Naive B cell (primary cell): ENCODE results near the gene DUOX1. TPM values are rescaled to one million over a fixed set of nuclear protein-coding genes. Genes with fewer than 3 reads are reported as not detected.

Experiments
- ATAC-seq, 2 donors: fragments of 150-1000 bp; cut with Tn5 transposase; 2 replicates each; pipeline ENCODE4 v1.10.0; 2021; ENCODE audit warnings: low read depth in 2 of 2, mild to moderate bottlenecking in 2 of 2, moderate library complexity in 2 of 2
- DNase-seq: peaks from one replicate; pipeline ENCODE4 v3.0.0; 2022
- H3K27ac Mint-ChIP-seq, 6 donors: one replicate each; pipeline ENCODE4 v1.8.0; 2020 to 2022; ENCODE audit warnings: mild to moderate bottlenecking in 6 of 6, mixed read lengths in 6 of 6, moderate library complexity in 5 of 6, inconsistent platforms in 2 of 6
- H3K27me3 Mint-ChIP-seq, 3 donors: one replicate each; pipeline ENCODE4 v1.8.0; 2021 to 2022; ENCODE audit warnings: mixed read lengths in 3 of 3, mild to moderate bottlenecking in 1 of 3
- H3K36me3 Mint-ChIP-seq, 2 donors: one replicate each; pipeline ENCODE4 v1.8.0; 2020 to 2022; ENCODE audit warnings: mixed read lengths in 2 of 2, inconsistent platforms in 1 of 2, mild to moderate bottlenecking in 1 of 2
- H3K4me1 Mint-ChIP-seq, 3 donors: one replicate each; pipeline ENCODE4 v1.8.0; 2020 to 2022; ENCODE audit warnings: mixed read lengths in 3 of 3, inconsistent platforms in 1 of 3, mild to moderate bottlenecking in 1 of 3, moderate library complexity in 1 of 3
- H3K4me3 Mint-ChIP-seq, 8 donors: one replicate each; pipeline ENCODE4 v1.8.0; 2020 to 2022; ENCODE audit warnings: mild to moderate bottlenecking in 8 of 8, mixed read lengths in 8 of 8, moderate library complexity in 8 of 8, inconsistent platforms in 2 of 8
- H3K9me3 Mint-ChIP-seq, 7 donors: one replicate each; pipeline ENCODE4 v1.8.0; 2020 to 2022; ENCODE audit warnings: mixed read lengths in 7 of 7, mild to moderate bottlenecking in 5 of 7, inconsistent platforms in 2 of 7, moderate library complexity in 1 of 7
- polyA plus RNA-seq, 6 donors: library from polyadenylated mRNA; unstranded; fragments of 300-500 nt; fragmentation: Illumina TruSeq; gene quantifications; one replicate each; pipeline ENCODE4 v1.2.3, GENCODE V29; 2021; ENCODE audit warnings: low read depth in 6 of 6

DUOX1 gene
- polyA plus RNA-seq, 6 donors from 2014 or later = 0.29 to 4.2 (median 1.3) TPM

DNA sequence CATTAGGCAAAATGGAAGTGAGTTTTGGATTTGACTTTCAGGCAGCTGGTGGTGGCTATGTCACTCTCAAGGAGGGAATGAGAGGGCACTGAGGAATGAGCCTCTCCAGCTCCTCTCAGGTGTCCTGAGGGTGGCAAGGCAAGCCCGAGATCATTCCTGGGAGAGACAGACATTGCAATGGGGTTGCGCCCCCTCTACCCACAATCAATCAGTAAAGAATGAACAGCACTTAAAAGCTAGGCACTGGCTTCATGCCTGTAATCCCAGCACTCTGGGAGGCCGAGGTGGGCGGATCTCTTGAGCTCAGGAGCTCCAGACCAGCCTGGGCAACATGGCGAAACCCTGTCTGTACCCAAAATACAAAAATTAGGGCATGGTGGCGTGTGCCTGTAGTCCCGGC, 72.1 kb downstream of the DUOX1 start:
- Mint-ChIP-seq H3K27ac (no peak overlapping the region), H3K4me1 (peaks cover 0 to 22% (median 4%) of the 10 kb centered on the region in 3 donors), H3K9me3 (peaks cover 0 to 4% (median 0%) of the 10 kb centered on the region in 7 donors), H3K4me3 (no peak overlapping the region), H3K27me3 (peaks cover 7 to 19% (median 15%) of the 10 kb centered on the region in 3 donors), H3K36me3 (peaks cover 0 to 12% of the 10 kb centered on the region in 2 donors)
- DNase-seq (no peak), ATAC-seq (no peak)

DNA sequence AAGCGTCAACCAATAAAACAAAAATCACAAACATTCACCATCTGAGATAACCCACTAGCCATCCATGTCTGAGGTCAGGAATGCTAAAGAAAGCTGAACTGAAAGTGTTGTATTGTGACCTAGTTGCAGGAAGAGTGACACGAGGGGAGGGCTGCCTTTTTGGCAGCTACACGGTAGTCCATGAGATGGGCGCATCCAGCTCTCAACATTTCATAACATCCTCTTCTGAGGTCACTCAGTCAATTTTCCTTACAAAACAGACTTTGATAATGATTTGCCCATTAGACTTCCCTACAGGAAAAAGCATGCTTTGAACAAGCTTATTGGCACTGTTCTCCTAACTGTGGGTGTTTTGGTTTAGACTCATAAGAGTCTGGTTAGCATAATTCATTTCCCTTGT, 73.4 kb downstream of the DUOX1 start:
- H3K36me3 Mint-ChIP-seq = peaks cover 0 to 12% of the 10 kb centered on the region in 2 donors
- H3K27ac Mint-ChIP-seq = peak overlapping the region in 2 of 6 donors; percentile 57 to 79
- H3K4me1 Mint-ChIP-seq = peaks cover 0 to 14% (median 0%) of the 10 kb centered on the region in 3 donors
- ATAC-seq = no peak
- no peak for DNase-seq
- peaks cover 0 to 4% (median 0%) of the 10 kb centered on the region in 7 donors for H3K9me3 Mint-ChIP-seq
- peak overlapping the region in 1 of 8 donors; percentile 42 for H3K4me3 Mint-ChIP-seq
- H3K27me3 Mint-ChIP-seq = peaks cover 19 to 28% (median 26%) of the 10 kb centered on the region in 3 donors

DNA sequence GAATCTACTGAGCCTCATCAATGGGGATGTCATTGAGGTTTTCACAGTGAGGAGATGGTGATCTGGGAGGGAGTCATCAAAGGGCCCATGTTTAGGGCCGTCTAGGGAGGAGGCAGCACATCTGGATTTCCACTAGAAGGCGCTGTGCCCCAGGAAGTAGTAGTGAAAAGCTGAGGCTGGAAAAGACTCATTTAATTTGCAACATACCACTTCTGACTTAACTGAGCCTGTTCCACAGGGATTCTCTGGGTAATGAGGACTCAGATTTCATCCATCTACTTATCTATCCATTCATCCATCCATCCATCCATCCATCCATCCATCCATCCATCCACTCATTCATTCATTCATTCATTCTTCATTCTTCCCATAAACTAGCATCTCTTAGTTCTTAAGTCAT, 75.4 kb downstream of the DUOX1 start:
- Mint-ChIP-seq H3K27ac (peak overlapping the region in 1 of 6 donors; percentile 80), H3K36me3 (no peaks in the 10 kb centered on the region), H3K27me3 (peaks cover 20 to 32% (median 25%) of the 10 kb centered on the region in 3 donors), H3K4me1 (peaks cover 0 to 3% (median 0%) of the 10 kb centered on the region in 3 donors), H3K4me3 (peak overlapping the region in 1 of 8 donors; percentile 69), H3K9me3 (peaks cover 0 to 1% (median 0%) of the 10 kb centered on the region in 7 donors)
- peak; percentile 25 for DNase-seq
- no peak for ATAC-seq

DNA sequence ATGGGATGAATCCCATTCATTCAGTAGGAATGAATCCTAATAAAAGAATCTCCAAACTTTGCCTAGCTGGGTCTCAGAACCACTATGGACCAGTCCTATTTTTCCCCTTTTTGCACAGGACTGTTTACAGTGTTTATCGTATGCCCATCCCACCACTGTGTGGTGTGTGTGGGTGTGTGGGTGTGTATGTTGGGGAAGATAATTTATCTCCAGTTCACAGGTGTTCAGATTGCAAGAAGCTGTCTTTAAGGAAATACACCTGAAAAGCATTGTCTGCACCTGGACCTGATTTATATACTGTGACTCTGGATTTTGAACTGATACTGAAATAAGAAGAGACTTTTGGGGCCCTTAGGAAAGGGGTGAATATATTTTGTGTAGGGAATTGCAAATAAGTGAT, 82.7 kb downstream of the DUOX1 start:
- Mint-ChIP-seq H3K4me1 (no peaks in the 10 kb centered on the region), H3K36me3 (no peaks in the 10 kb centered on the region), H3K27me3 (peaks cover 11 to 25% (median 14%) of the 10 kb centered on the region in 3 donors), H3K9me3 (peaks cover 0 to 4% (median 0%) of the 10 kb centered on the region in 7 donors), H3K27ac (no peak overlapping the region), H3K4me3 (no peak overlapping the region)
- DNase-seq = no peak
- ATAC-seq = no peak

Other genes with a start within 250 kb of the DUOX1 start
- not detected for gene TERB2, start 173.3 kb upstream of the DUOX1 start, polyA plus RNA-seq
- 10 to 100 TPM; 16.2 to 21.3 (median 19.0) TPM for gene SORD, start 106.8 kb upstream of the DUOX1 start, polyA plus RNA-seq
- gene DUOX2, start 15.8 kb upstream of the DUOX1 start, polyA plus RNA-seq = under 1 TPM in 1 of 6 donors, not detected in 5; 0.08 TPM
- gene DUOXA2, start 15.7 kb upstream of the DUOX1 start, polyA plus RNA-seq = not detected
- gene DUOXA1, start 115 bp upstream of the DUOX1 start, polyA plus RNA-seq = not detected
- gene SHF, start 58.0 kb downstream of the DUOX1 start, polyA plus RNA-seq = 1 to 10 TPM in 4 of 6 donors, under 1 TPM in 2; 0.77 to 3.2 (median 1.8) TPM
- not detected for gene SLC28A2, start 122.2 kb downstream of the DUOX1 start, polyA plus RNA-seq
- gene GATM, start 248.6 kb downstream of the DUOX1 start, polyA plus RNA-seq = 10 to 100 TPM in 3 of 6 donors, 1 to 10 TPM in 3; 1.9 to 26.7 (median 12.0) TPM